Activated CD4-positive, alpha-beta T cell treated with anti-CD3 and anti-CD28 coated beads, Interleukin-2, amount 10 ng/mL, durations not matched to agents 24 days and 14 days (primary cell): Measurements from ENCODE around the gene PDGFD. TPM values are rescaled to one million over a fixed set of nuclear protein-coding genes. Genes with fewer than 3 reads are reported as not detected.

ENCODE experiments used
- DNase-seq: peaks from one replicate; pipeline ENCODE4 v3.0.0; 2022
- H3K27ac Mint-ChIP-seq: one replicate; pipeline ENCODE4 v1.8.0; 2022; ENCODE audit warnings: mild to moderate bottlenecking, mixed read lengths
- H3K27me3 Mint-ChIP-seq: one replicate; pipeline ENCODE4 v1.8.0; 2022; ENCODE audit warnings: mixed read lengths
- H3K36me3 Mint-ChIP-seq: one replicate; pipeline ENCODE4 v1.8.0; 2022; ENCODE audit warnings: low read depth, mild to moderate bottlenecking, mixed read lengths
- H3K4me1 Mint-ChIP-seq: one replicate; pipeline ENCODE4 v1.8.0; 2021; ENCODE audit warnings: mixed read lengths
- H3K4me3 Mint-ChIP-seq: one replicate; pipeline ENCODE4 v1.8.0; 2022; ENCODE audit warnings: mild to moderate bottlenecking, moderate library complexity, mixed read lengths
- H3K9me3 Mint-ChIP-seq: one replicate; pipeline ENCODE4 v1.8.0; 2021; ENCODE audit warnings: mixed read lengths
- intact Hi-C: fragments of 100-400 bp; cut with micrococcal nuclease; formaldehyde crosslinking; loops from one replicate; pipeline ENCODE4 v1.15.1; 2023
- total RNA-seq: library from RNA; stranded (reverse); gene quantifications from 2 replicates; pipeline ENCODE4 v1.2.3, GENCODE V29; 2022

PDGFD gene
- total RNA-seq, 1 donor from 2014 or later = not detected

DNA sequence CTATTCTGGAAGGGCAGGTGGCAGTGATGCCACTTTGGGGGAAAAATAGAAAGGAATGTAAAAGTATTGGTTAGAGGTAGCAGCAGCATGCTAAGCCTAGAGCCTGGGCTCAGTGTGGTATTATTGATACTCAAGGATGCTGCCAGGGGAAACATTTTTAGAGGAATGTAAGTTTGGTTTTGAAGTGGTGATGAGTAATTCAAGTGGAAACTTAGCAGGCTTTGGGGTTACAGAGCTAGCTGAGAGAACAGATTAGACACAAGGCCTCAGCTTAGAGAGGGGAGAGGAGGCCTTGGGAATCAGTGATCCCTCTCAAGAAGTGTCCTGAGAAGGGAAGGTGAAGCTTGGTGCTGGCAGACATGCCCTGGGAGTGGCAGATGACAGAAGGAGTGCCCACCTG lies 160.5 kb downstream of the PDGFD start:
- Mint-ChIP-seq H3K27ac (no peak overlapping the region), H3K27me3 (no peaks in the 10 kb centered on the region), H3K4me3 (no peak overlapping the region), H3K9me3 (no peaks in the 10 kb centered on the region), H3K36me3 (no peaks in the 10 kb centered on the region), H3K4me1 (no peaks in the 10 kb centered on the region)
- intact Hi-C loops = no loop called here
- DNase-seq = no peak

DNA sequence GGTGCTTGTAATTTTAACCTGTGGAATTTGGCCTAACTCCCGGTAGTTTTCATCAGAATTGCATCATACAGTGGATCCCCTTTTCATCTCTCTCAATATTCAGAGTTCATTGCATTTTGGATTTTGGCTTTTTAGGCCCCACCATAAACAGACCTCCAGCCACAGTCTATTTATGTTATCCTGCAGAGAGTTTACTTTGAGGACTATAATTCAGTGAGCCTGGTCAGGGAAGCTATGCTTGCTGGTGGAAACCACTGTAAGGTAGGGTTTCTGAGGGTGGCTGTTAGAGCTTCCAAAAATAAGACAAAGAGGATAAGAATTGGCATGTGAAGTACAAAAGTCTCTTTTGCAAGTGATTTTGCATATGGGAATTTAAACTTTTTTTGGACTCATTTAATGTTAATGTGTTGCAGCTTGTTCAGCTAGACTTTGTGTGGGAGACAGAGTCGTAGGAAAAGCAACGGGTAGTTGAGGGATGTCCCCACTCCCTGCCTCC lies 162.3 kb downstream of the PDGFD start:
- H3K36me3 Mint-ChIP-seq = no peaks in the 10 kb centered on the region
- H3K27me3 Mint-ChIP-seq = no peaks in the 10 kb centered on the region
- no peaks in the 10 kb centered on the region for H3K9me3 Mint-ChIP-seq
- H3K27ac Mint-ChIP-seq = no peak overlapping the region
- DNase-seq = no peak
- intact Hi-C loops = no loop called here
- H3K4me1 Mint-ChIP-seq = no peaks in the 10 kb centered on the region
- H3K4me3 Mint-ChIP-seq = no peak overlapping the region

DNA sequence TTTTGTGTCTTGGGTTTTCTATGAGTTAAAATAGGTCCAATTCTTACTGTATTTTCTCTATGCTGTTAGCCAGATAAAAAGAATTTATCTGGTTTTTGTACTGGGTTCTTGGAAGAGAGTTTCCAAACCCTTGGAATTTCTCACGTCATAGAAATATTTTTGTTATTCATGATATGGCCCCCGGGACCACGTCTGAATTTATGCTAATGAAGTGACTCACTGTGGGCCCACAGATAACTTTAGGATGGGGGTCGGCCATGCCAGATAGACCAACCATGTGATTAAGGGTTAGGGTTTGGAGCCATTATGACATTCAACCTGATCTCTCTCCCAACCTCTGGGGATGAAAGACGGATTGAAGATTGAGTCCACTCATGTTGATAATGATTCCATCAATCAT lies 163.1 kb downstream of the PDGFD start:
- no peaks in the 10 kb centered on the region for H3K4me1 Mint-ChIP-seq
- no peak overlapping the region for H3K27ac Mint-ChIP-seq
- DNase-seq = no peak
- no peaks in the 10 kb centered on the region for H3K27me3 Mint-ChIP-seq
- no peaks in the 10 kb centered on the region for H3K9me3 Mint-ChIP-seq
- no peak overlapping the region for H3K4me3 Mint-ChIP-seq
- H3K36me3 Mint-ChIP-seq = no peaks in the 10 kb centered on the region
- intact Hi-C loops = no loop called here

DNA sequence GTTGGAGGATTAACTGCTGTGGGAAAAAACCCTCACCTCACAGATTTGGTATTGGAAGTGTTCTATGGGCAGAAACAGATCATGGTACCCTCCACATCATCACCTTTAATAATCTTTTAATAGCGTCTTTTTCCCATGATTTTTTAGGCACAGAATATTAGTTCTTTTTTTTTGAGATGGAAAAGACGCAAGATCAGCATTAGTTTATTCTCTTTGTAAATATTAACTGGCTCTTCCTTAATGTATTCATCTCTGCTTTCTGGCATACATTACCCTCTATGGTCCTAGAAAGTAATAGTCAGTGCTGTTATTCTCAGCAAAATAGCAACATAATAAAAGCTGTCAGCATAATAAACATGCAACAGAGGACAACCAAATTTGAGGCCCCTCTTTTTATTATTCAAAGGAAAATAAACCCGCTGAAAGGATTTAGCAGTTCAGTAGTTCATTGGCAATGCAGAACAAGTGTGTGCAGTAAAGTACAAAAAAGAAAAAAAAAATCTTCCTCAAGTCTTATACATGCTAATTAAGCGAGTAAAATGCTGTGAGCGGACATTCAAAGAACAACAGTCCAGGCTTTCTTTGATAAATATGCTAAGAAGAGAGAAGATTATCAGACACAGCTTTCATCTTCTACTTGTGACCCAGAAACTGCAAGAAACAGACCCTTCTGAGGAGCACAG lies 165.0 kb downstream of the PDGFD start:
- no peak for DNase-seq
- H3K4me3 Mint-ChIP-seq = no peak overlapping the region
- H3K36me3 Mint-ChIP-seq = no peaks in the 10 kb centered on the region
- intact Hi-C loops = no loop called here
- H3K27me3 Mint-ChIP-seq = no peaks in the 10 kb centered on the region
- no peak overlapping the region for H3K27ac Mint-ChIP-seq
- no peaks in the 10 kb centered on the region for H3K4me1 Mint-ChIP-seq
- H3K9me3 Mint-ChIP-seq = no peaks in the 10 kb centered on the region

DNA sequence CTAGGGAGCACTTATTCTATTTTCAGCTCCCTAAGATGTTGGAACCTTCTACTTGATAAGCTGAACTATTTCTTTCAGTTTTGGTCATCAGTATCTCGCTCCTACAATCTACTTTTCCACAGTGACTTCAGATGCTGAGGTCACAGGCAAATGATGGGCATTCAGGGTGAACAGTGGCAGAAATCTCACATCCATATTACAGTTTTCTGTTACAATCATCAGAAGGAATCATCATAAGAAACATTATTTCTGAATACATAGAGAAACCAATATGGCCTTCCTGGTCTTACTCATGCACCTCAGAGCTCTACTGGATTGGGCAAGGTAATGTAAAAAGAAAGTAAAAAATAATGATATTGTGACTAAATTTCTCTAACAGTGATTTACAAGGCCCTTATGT lies 166.9 kb downstream of the PDGFD start:
- Mint-ChIP-seq H3K27ac (no peak overlapping the region), H3K4me3 (no peak overlapping the region), H3K4me1 (no peaks in the 10 kb centered on the region), H3K9me3 (no peaks in the 10 kb centered on the region), H3K36me3 (no peaks in the 10 kb centered on the region), H3K27me3 (no peaks in the 10 kb centered on the region)
- DNase-seq = no peak
- intact Hi-C loops = no loop called here

DNA sequence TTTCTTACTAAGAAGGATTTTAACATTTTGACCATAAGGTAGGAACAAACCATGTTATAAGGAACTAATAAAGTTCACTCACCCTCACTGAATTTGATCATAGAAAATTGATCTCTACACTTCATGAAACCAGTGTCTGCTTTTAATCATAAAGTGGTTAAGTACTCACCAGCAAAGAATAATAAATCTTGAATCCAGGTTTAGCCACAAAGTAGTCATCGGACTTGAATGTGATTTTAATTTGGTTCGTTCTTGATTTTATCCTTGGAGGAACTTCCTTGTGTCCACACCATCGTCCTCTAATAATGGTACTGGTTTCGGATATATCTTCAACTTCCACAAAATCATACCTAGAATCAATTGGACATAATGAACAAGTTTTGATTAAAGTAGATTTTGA lies 168.1 kb downstream of the PDGFD start:
- H3K36me3 Mint-ChIP-seq = no peaks in the 10 kb centered on the region
- intact Hi-C loops = no loop called here
- no peak for DNase-seq
- no peak overlapping the region for H3K4me3 Mint-ChIP-seq
- no peaks in the 10 kb centered on the region for H3K4me1 Mint-ChIP-seq
- no peaks in the 10 kb centered on the region for H3K9me3 Mint-ChIP-seq
- no peak overlapping the region for H3K27ac Mint-ChIP-seq
- no peaks in the 10 kb centered on the region for H3K27me3 Mint-ChIP-seq

DNA sequence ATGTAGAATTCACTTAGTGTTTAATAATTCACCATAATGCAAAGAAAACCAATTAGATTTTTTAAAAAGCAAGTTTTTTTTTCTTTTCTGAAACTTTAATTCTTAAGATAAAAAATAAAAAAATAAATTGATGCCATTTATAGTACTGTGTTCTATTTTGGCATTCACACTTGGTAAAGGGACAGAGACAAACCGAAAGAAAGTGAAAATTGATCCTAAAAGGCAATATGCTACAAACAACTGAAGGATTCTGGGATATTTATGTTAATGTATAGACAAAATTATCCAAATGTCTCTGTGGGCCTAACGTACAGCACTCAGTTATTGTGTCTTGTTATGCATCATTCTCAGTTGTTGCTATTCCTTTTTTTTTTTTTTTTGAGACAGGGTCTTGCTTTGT lies 169.4 kb downstream of the PDGFD start:
- Mint-ChIP-seq H3K27ac (no peak overlapping the region), H3K36me3 (no peaks in the 10 kb centered on the region), H3K9me3 (no peaks in the 10 kb centered on the region), H3K4me1 (no peaks in the 10 kb centered on the region), H3K27me3 (no peaks in the 10 kb centered on the region), H3K4me3 (no peak overlapping the region)
- DNase-seq = no peak
- intact Hi-C loops = no loop called here

DNA sequence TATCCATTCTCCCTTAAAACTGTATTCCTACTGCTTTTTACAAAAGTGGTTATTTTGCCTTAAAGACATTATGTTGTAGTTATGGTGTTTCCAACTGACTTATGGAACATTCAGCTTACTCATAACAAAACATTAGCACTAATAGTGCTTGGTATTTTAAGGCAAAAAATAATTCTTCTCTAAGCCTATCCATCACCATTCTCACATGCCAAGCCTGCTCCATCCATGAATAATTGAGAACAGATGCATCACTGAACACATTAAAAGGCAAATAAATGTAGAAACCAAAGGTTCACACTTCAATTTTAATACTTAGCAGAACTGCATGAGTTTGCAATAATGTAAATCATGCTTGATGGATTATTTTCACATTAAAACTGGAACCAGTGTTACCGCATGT lies 169.9 kb downstream of the PDGFD start:
- intact Hi-C loops = no loop called here
- H3K36me3 Mint-ChIP-seq = no peaks in the 10 kb centered on the region
- H3K4me3 Mint-ChIP-seq = no peak overlapping the region
- no peaks in the 10 kb centered on the region for H3K27me3 Mint-ChIP-seq
- no peaks in the 10 kb centered on the region for H3K9me3 Mint-ChIP-seq
- no peak overlapping the region for H3K27ac Mint-ChIP-seq
- DNase-seq = no peak
- H3K4me1 Mint-ChIP-seq = no peaks in the 10 kb centered on the region

DNA sequence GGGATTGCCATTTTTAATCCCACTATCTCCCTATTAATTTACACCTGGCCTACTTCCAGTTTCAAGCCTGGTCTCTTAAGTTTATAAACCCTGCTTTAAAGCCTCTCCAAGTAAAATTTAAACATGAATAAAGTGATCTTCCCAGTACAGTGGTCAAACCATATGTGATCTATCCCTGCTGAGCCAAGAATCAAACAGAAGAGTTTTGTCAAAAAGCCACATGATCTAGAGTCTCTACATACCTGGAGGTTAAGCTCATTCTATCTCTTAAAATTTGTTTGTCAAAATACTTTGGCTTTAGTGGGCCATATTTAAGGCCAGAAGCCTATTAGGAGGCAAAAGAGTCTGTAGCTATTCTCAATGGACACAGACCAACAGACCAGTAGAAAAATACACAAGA lies 170.4 kb downstream of the PDGFD start:
- H3K36me3 Mint-ChIP-seq = no peaks in the 10 kb centered on the region
- H3K27me3 Mint-ChIP-seq = no peaks in the 10 kb centered on the region
- H3K27ac Mint-ChIP-seq = no peak overlapping the region
- no peak overlapping the region for H3K4me3 Mint-ChIP-seq
- no peak for DNase-seq
- no peaks in the 10 kb centered on the region for H3K9me3 Mint-ChIP-seq
- intact Hi-C loops = no loop called here
- H3K4me1 Mint-ChIP-seq = no peaks in the 10 kb centered on the region

DNA sequence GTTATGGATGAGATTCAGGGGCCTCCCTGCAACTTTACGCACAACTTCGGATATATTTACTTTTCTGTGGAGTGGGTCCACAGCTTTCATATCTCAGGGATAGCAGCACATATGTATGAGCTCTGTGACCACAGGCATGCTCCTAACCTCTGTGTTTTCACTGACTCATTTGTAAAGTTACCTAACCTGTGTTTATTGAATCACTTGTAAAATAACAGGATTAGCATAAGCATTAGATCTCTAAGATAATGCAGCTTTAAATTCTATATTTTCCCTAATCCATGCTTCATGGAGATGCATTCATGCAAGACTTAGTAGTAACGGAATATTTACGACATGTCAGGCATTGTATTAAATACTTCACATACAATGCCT lies 175.4 kb downstream of the PDGFD start:
- no peaks in the 10 kb centered on the region for H3K36me3 Mint-ChIP-seq
- no peaks in the 10 kb centered on the region for H3K4me1 Mint-ChIP-seq
- H3K9me3 Mint-ChIP-seq = no peaks in the 10 kb centered on the region
- no peak for DNase-seq
- H3K4me3 Mint-ChIP-seq = no peak overlapping the region
- no peak overlapping the region for H3K27ac Mint-ChIP-seq
- no peaks in the 10 kb centered on the region for H3K27me3 Mint-ChIP-seq
- intact Hi-C loops = no loop called here

DNA sequence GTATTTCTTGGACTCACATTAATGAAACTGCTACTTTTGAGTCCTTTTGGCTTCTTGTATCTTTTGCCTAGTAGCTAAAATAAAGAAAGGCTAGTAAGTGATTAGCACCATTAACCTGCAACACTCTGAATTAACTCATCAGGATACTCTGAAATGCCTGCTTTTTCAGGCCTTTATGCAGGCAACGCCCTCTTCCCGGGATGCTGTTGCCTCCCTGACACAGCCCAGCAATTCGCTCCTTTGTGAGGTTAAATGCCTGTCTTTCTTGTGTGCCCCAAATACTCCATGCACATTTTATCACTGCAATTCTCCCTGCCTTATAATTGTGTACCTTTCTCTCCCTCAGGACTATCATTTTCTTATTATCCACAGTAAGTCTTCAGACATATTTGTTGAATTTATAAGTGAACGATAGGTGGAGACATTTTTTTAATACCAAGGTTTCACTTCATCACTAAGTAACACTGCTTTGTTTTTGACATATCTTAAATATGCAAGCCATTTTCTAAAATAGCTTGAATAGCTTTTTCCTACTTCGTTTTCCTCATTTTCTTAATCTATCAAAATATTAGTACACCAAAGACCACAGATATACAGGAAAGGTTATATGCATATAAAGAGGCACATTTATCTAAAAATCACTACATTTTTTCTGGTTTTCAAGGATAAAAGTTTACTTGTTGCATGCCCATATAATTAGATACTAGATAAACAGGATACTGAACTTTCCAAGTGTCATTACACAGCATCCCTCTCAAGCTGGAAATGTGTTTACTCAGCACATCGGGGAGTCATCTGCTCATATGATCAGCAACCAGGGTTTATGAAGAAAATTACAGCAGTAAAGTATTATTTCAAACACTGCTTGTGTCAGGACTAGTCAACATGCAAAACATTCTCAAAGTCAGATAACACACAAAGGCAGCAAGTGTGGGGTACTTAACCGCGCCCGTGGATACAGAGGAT lies 176.0 kb downstream of the PDGFD start:
- intact Hi-C loops = no loop called here
- Mint-ChIP-seq H3K27me3 (no peaks in the 10 kb centered on the region), H3K27ac (no peak overlapping the region), H3K4me1 (no peaks in the 10 kb centered on the region), H3K4me3 (no peak overlapping the region), H3K9me3 (no peaks in the 10 kb centered on the region), H3K36me3 (no peaks in the 10 kb centered on the region)
- DNase-seq = peak; percentile 36

DNA sequence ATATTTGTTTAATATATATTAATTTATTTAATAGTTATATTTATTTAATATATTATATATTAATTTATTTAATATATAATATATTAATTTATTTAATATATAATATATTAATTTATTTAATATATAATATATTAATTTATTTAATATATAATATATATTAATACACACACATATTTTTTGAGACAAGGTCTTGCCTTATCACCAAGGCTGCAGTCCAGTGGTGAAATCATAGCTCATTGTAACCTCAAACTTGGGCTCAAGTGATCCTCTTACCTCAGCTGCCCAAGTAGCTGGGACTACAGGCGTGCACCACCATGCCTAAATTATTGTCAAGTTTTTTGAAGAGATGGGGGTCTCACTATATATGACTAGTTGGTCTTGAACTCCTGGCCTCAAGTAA lies 178.9 kb downstream of the PDGFD start:
- no peaks in the 10 kb centered on the region for H3K36me3 Mint-ChIP-seq

DNA sequence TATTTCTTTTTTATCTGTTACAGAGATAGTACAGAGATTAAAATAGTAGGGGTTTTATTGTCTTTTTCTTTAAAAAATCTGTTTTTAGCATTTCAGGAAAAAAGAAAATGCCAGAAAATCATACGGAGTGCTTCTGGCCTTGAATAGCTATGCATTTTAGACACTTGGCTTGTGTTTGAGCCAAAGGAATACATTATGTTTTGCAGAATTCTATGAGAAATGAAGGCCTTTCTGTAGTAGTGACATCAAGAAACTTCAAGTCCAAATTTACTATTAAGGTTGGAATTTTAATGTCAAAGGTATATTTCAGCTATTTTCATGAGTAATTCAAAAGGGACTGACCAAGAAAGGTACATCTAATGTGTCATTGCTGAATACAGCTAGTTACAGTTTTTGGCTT lies 183.8 kb downstream of the PDGFD start:
- no peaks in the 10 kb centered on the region for H3K36me3 Mint-ChIP-seq
- intact Hi-C loops = no loop called here
- DNase-seq = no peak
- no peak overlapping the region for H3K4me3 Mint-ChIP-seq
- no peaks in the 10 kb centered on the region for H3K27me3 Mint-ChIP-seq
- H3K27ac Mint-ChIP-seq = no peak overlapping the region
- H3K4me1 Mint-ChIP-seq = no peaks in the 10 kb centered on the region
- H3K9me3 Mint-ChIP-seq = no peaks in the 10 kb centered on the region

More for the DNA sequence above, 178.9 kb downstream of the PDGFD start:
- Mint-ChIP-seq H3K27me3 (no peaks in the 10 kb centered on the region), H3K4me3 (no peak overlapping the region), H3K4me1 (no peaks in the 10 kb centered on the region), H3K9me3 (no peaks in the 10 kb centered on the region), H3K27ac (no peak overlapping the region)
- intact Hi-C loops = no loop called here
- no peak for DNase-seq
